Measurements from ENCODE around the gene RIMS3.

The RIMS3 gene

DNA sequence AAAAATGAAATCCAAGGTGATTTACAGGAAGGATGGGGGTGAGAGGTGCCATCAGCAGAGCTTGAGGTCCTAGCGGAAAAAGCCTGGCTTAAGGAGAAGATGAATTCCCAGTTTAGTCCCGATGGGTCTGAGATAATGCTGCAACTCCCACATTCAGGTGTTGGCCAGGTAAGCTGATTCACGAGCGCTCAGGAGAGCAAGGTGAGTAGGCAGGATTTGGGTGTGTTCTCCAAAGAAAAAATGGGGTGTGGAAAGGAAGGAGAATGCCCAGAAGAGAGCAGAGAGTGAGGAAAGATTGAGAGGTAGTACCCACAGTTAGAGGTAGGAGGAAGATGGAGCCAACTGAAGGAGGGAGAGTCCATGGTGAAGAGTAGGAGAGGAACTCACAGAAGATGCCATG, 12.5 kb downstream of the RIMS3 start:
- DNase-seq: no peak

- no peak for DNase-seq
These were observed 13.0 kb downstream of the RIMS3 start for GRCh38 chr1:40652468-40652867.

GRCh38 chr1:40651138-40651857, 14.2 kb downstream of the RIMS3 start:
- no peak for DNase-seq

GRCh38 chr1:40650075-40650474, 15.4 kb downstream of the RIMS3 start:
- no peak for DNase-seq

DNA sequence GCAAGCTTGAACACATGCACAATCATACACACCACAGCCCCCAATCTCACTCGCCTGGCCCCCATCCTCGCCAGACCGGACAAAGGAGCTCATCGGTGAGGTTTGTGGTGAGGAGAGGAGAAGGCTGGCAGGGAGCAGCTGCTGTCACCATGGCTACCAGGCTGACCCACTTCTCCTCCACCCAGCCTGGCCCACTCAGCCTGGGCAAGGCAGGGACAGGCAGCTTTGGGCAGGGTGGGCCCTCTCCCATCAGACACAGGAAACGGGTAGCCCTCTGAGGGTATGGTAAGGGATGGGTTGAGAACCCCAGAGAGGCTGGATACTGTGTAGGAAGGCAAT, 15.9 kb downstream of the RIMS3 start:
- peak; percentile 89 for DNase-seq

- DNase-seq: no peak
These were observed 16.4 kb downstream of the RIMS3 start for GRCh38 chr1:40648928-40649591.

GRCh38 chr1:40648200-40648599, 17.3 kb downstream of the RIMS3 start:
- no peak for DNase-seq

DNA sequence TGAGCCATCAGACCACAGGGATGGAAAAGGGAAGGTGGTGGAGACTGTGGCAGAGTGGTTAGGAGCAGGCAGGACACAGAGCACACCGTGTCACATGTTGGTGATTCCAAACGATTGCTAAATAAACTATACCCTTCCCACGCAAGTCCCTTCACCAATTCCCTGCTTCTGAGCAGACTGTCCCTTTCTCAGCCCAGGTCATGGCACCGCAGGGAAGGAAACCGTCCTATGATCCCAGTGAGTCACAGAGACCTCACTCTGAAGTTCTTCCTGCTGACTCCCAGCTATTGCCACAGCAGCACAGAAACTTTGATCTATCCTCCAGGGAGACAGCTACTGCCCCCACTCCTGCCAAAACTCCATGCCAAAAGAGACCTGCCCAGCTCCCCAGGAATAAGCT, 19.2 kb downstream of the RIMS3 start:
- no peak for DNase-seq

- DNase-seq: no peak
These were observed 20.3 kb downstream of the RIMS3 start for GRCh38 chr1:40645118-40645680.

DNA sequence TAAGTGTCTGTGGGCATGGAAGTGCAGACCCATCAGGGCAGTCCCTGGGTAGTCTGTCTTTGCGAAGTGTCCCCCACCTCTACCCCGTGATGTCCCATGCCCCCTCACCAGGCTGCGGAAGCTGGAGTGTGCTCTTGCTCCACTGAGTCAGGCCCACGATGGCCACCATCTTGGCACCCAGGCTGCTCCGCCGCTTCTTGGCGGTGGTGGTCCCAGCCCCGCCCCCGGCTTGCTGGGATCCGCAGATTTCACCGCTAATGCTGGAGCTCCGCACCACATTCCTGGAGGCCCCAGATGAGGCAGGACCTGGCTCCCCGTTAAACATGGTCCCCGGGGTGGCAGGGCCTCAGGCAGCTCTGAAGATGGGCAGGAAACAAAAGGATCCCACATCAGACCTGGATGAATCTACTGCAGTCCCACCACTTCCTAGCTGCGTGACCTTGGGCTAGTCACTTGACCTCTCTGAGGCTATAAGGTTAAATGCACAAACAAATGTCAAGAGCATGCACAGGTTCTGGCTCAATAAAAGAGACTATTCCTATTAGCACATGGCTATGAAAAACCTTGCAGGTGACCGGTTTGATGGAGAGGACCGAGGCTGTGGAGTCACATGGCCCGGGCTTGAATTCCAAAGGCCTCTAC, 23.8 kb downstream of the RIMS3 start:
- no peak for DNase-seq

GRCh38 chr1:40640314-40641076, 25.0 kb downstream of the RIMS3 start:
- no peak for DNase-seq

DNA sequence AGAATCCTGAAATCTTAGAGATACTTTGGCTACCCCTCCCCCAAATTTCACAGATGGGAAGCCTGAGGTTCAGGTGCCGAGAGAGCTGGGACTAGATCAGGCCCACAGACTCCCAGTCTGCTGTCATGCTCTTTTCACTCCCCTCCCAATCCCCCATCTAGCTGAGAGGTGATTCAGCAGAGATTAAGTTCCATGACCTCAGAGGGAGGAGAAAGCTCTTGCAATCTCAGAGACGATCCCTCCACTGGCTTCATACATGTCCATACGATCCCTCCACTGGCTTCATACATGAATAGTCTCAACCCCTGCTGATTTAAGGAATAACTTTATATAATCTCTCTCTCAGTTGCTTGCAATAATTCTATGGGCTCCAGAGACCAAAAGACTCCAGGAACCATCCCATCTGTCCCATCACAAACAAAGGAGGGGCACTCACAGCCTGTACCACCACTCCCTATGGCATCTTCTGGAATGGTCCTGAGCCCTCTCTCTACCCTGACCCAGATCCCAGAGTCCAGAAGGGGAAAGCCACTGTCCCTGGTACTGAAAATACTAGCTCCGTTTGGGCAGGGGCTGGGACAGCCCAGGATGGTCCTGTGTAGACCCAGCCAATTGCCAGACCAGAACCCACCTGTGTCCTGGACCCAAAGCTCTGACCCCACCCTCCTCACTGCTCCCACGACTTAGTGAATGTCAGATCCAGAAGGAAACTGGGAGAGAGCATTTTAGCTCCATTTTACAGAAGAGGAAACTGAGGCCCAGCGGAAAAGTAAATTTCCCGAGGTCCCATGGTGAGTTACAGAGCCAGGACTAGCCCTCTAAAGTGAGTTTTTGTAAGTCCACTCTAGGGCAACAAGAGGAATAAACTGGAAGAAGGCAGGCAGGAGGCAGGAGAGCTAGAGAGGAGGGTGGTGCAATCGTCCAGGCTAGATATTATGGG, 27.1 kb downstream of the RIMS3 start:
- no peak for DNase-seq

- DNase-seq: no peak
These were observed 27.9 kb downstream of the RIMS3 start for GRCh38 chr1:40637470-40638007.

DNA sequence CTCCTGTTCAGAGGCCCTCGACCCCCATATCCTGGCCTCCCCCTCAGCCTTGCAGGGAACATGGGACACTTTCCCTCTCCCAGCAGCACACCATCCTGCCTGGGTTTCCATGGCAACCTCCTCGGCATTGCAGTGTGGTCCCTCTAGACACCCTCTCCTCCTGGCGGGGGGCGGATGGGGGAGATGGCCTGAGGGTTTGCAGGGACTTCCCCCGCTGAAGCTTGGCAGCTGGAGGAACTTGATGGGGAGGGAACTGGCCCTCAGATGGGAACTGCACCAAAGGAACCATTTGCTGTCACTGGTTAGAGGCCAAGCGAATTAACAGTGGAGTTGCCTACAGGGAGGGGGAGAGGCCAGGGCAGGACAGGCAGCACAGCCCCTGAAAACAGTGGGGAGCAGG, 28.7 kb downstream of the RIMS3 start:
- DNase-seq: peak; percentile 27

- DNase-seq: no peak
These were observed 29.6 kb downstream of the RIMS3 start for GRCh38 chr1:40635763-40636500.

DNA sequence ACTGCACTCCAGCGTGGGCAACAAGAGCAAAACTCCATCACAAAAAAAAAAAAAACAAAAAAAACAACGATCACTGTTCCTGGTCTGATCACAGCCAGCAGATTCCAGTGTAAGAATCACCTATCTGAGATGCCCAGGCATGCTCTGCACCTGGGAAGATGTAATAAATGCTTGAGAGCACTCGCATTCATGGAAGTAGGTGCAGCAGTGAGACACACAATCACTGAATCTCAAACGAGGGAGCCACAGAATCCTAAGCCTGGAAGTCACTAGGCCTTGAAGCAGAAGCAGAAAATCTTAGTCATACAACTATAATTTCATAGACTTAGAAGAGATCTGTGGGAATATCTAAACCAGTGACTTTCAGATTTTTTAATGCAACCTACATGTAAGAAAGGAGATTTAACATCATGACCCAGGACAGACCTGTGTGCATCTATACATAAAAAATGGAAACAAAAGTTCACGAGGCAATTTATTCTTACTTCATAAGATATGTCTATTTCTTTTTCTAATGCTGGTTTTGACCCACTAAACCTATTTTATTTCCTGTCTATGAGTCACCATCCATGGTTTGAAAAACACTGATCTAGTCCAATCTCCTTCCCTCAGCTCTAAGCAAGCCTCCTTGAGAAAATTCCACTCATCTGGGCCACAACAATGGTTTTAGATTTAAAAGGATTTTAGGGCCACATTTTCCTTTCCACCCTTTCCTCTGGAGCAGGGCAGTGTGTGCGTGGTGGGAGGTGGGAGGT, 30.4 kb downstream of the RIMS3 start:
- no peak for DNase-seq

DNA sequence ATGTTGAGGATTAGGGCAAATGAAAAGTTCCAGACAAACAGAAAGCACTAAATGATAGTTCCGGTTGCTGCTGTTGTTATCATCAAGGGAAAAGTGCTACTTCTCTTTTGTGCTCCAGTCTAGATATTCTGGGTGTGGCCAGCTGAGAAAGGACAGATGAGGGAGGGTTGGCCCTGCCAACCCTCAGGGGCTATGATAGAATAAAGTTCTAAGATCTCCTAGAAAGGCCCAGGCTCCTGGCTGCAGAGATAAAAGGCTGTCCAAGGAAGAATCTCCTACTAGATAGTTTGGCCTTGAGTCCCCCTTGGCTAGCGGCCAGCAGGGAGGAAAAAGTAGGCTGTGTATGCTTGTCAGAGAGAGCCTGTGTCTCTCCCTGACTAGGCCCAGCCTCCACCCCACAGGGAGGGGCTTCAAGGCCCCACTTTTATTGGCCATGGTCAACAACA, 31.5 kb downstream of the RIMS3 start:
- DNase-seq: no peak

DNA sequence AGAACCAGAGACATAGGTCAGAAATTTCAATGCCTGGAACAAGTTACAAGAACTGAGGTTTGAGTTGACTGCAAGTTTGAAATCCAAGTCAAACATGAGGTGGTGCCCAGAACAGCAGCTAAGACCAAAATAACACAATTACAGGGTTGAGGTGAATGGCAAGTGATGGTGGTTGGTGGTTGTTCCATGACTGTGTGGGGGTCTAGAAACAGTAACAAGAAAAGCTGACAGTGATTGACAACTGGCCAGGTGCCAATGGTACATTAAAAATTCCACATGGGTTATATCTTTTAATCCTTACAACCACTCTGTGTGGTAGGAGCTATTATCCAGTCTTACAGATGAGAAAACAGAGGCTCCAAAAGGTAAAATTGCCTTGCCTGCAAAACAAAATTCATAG, 32.0 kb downstream of the RIMS3 start:
- no peak for DNase-seq

DNA sequence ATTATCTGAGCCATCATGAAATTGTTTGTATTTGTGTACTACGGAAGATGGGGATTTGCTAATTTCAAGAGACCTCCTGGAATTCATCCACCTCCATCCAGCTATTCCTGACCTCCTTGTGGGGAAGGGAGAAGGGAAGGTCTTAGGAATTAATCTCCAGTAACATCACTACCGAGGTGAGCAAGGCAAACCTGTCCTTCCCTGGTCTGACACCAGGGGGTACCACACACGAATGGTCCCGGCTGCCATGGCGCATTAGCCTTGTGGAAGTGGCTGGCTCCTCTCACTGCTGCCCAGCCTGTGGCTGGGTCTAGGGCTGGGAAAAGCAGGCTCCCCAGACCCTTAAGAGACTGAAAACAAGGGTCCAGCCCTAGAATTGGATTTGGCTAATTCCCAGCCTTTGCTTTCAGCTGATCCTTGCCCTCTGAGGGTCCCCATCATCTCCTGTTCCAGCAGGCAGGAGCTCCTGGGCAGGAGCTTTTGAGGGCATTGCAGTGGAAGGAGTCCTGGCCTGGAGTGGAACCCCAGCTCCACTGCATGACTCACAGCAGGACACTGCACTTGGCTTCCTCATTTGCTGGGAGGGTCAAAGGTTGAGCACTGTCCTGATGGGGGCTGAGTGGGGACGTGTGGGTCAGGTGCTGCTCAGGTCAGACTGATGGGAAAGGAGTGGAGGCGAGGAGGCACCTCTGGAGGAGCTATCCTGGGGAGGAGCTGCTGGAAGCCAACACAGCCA, 34.8 kb downstream of the RIMS3 start:
- DNase-seq: peak; percentile 58
